MCF 10A (cell line): Measurements from ENCODE around the gene YLPM1. TPM values are rescaled to one million over a fixed set of nuclear protein-coding genes. Genes with fewer than 3 reads are reported as not detected.

ENCODE experiments used
- BruUV-seq: library from RNA; stranded (reverse); fragments of 400-500 nt; replicated peaks from 2 replicates; lab custom pipeline; 2021; lab: Mats Ljungman, UMichigan
- CTCF ChIA-PET: fragments of 300-600 bp; sonication (Branson Sonifier 250); formaldehyde crosslinking; extraction: SDS; loops from one replicate; lab custom pipeline; 2021; ENCODE audit warnings: antibody characterized with exemption, inconsistent platforms; lab: Yijun Ruan, JAX
- POLR2A ChIA-PET: fragments of 300-600, 350-650 bp; sonication (Branson Sonifier 250); formaldehyde crosslinking; extraction: SDS; loops from one replicate; lab custom pipeline; 2020; ENCODE audit warnings: antibody characterized with exemption, inconsistent platforms; lab: Yijun Ruan, JAX
- DNase-seq: peaks from one replicate; pipeline ENCODE4 v3.0.0-alpha.2; 2018; ENCODE audit not compliant: unreplicated experiment
- H3K27ac Mint-ChIP-seq: one replicate; pipeline ENCODE4 v1.8.0; 2022; ENCODE audit warnings: mild to moderate bottlenecking, low read depth, mixed read lengths; ENCODE audit not compliant: unreplicated experiment
- H3K27me3 Mint-ChIP-seq: one replicate; pipeline ENCODE4 v1.8.0; 2022; ENCODE audit warnings: mixed read lengths; ENCODE audit not compliant: insufficient read depth, unreplicated experiment
- H3K36me3 Mint-ChIP-seq: one replicate; pipeline ENCODE4 v1.8.0; 2022; ENCODE audit warnings: mild to moderate bottlenecking, moderate library complexity, mixed read lengths; ENCODE audit not compliant: insufficient read depth, unreplicated experiment
- H3K4me1 Mint-ChIP-seq: one replicate; pipeline ENCODE4 v1.8.0; 2022; ENCODE audit warnings: mixed read lengths; ENCODE audit not compliant: insufficient read depth, unreplicated experiment
- H3K4me3 Mint-ChIP-seq: one replicate; pipeline ENCODE4 v1.8.0; 2022; ENCODE audit warnings: mild to moderate bottlenecking, moderate library complexity, mixed read lengths; ENCODE audit not compliant: unreplicated experiment
- H3K9me3 Mint-ChIP-seq: one replicate; pipeline ENCODE4 v1.8.0; 2022; ENCODE audit warnings: mixed read lengths; ENCODE audit not compliant: unreplicated experiment
- intact Hi-C: fragments of 100-400 bp; cut with micrococcal nuclease; formaldehyde crosslinking; loops from 2 replicates; pipeline ENCODE4 v1.14.1; 2022
- total RNA-seq: library from RNA; stranded (reverse); gene quantifications from 2 replicates; pipeline ENCODE4 v1.2.3, GENCODE V29; 2022
- TF ChIP-seq, protein P1 (sequence below): fragments of 200-600 bp; IDR thresholded peaks from one replicate; pipeline ENCODE4 v1.8.0; 2022; ENCODE audit warnings: antibody characterized with exemption, mild to moderate bottlenecking; ENCODE audit not compliant: unreplicated experiment

Gene YLPM1
- total RNA-seq, 1 experiment from 2014 or later = 40.5 TPM

DNA sequence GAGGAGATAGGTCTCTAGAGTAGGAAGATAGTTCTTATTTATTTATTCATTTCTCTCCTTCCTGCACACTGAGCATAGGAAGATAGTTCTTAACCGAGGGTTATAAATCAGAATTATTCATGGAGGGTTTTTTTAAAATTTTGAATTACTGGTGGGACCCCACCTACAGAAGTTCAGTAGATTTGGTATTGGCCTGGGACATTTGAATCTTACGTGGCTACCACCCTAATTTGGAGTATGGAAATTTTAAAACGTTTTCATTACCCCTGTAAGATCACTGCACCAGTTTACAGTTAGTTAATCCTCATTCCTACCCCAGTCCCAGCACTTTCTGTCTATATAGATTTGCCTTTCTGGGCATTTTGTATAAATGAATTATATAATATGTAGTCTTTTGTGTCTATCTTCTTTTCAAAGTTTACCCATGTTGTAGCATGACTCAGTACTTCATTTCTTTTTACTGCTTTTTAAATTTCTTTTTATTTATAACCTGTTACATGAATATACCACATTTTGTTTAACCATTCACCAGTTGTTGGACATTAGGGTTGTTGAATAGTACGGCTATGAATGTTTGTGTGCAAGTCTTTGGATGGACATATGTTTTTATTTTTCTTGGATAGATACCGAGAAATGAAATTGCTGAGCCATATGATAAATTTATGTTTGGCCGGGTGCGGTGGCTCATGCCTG lies 44.9 kb downstream of the YLPM1 start:
- no peak for DNase-seq
- CTCF ChIA-PET = no interaction called here
- H3K27me3 Mint-ChIP-seq = no peaks in the 10 kb centered on the region
- no peak overlapping the region for H3K4me3 Mint-ChIP-seq
- no peaks in the 10 kb centered on the region for H3K9me3 Mint-ChIP-seq
- BruUV-seq = no TSS peak
- TF ChIP-seq, protein P1, sequence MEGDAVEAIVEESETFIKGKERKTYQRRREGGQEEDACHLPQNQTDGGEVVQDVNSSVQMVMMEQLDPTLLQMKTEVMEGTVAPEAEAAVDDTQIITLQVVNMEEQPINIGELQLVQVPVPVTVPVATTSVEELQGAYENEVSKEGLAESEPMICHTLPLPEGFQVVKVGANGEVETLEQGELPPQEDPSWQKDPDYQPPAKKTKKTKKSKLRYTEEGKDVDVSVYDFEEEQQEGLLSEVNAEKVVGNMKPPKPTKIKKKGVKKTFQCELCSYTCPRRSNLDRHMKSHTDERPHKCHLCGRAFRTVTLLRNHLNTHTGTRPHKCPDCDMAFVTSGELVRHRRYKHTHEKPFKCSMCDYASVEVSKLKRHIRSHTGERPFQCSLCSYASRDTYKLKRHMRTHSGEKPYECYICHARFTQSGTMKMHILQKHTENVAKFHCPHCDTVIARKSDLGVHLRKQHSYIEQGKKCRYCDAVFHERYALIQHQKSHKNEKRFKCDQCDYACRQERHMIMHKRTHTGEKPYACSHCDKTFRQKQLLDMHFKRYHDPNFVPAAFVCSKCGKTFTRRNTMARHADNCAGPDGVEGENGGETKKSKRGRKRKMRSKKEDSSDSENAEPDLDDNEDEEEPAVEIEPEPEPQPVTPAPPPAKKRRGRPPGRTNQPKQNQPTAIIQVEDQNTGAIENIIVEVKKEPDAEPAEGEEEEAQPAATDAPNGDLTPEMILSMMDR = no peak
- POLR2A ChIA-PET = interaction anchor here (0.6 kb wide), 1 partner anchor 73 kb away, joined by 4 read pairs; no protein-coding TSS in a partner anchor
- peaks cover 80% of the 10 kb centered on the region for H3K36me3 Mint-ChIP-seq
- no peak overlapping the region for H3K27ac Mint-ChIP-seq
- intact Hi-C loops = no loop called here
- no peaks in the 10 kb centered on the region for H3K4me1 Mint-ChIP-seq

DNA sequence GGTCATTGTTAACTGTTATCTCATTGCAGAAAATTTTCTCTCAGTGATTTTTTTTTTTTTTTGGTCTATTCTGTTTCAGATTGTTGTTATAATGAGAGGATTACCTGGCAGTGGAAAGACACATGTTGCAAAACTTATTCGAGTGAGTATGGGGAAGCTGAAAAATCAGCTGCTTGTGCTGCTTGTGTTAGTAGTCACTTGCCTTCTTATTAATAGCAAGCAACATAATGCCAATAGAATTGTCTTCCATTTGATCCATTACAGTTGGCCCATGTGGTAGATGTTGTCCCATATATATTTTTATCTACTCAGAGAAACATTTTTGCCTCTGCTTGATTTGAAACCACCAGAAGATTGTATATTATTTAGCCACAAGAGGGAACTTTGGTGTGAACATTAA lies 53.0 kb downstream of the YLPM1 start:
- Mint-ChIP-seq H3K4me1 (no peaks in the 10 kb centered on the region), H3K27me3 (no peaks in the 10 kb centered on the region), H3K4me3 (no peak overlapping the region), H3K9me3 (no peaks in the 10 kb centered on the region), H3K27ac (no peak overlapping the region), H3K36me3 (peaks cover 98% of the 10 kb centered on the region)
- no peak for DNase-seq
- ChIA-PET CTCF (interaction anchor here (1.0 to 1.1 kb wide), 2 partner anchors 13 to 14 kb away, joined by 3 read pairs; no protein-coding TSS in a partner anchor), POLR2A (no interaction called here)
- intact Hi-C loops = no loop called here
- BruUV-seq = no TSS peak
- TF ChIP-seq, protein P1 = no peak

DNA sequence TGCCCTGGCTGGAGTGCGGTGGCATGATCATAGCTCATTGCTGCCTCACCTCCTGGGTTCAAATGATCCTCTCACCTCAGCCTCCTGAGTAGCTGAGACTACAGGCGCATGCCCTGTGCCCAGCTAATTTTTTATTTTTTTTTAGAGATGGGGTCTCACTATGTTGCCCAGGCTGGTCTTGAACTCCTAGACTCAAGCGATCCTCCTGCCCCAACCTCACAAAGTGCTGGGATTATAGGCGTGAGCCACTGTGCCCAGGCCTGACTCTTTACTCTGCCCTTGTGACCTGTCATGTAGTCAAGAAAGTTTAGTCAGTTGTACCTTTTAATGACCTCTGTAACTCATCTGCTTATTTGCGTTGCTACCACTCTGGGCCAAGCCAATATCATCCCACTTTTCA lies 57.2 kb downstream of the YLPM1 start:
- TF ChIP-seq, protein P1 = no peak
- POLR2A ChIA-PET = interaction anchor here (0.7 kb wide), 1 partner anchor 832 kb away, joined by 3 read pairs; no protein-coding TSS in a partner anchor
- DNase-seq = no peak
- H3K27me3 Mint-ChIP-seq = no peaks in the 10 kb centered on the region
- BruUV-seq = no TSS peak
- CTCF ChIA-PET = interaction anchor here (1.5 kb wide), 1 partner anchor 9 kb away, joined by 4 read pairs; no protein-coding TSS in a partner anchor
- no peaks in the 10 kb centered on the region for H3K4me1 Mint-ChIP-seq
- intact Hi-C loops = no loop called here
- no peak overlapping the region for H3K4me3 Mint-ChIP-seq
- no peak overlapping the region for H3K27ac Mint-ChIP-seq
- H3K9me3 Mint-ChIP-seq = no peaks in the 10 kb centered on the region
- H3K36me3 Mint-ChIP-seq = peaks cover 66% of the 10 kb centered on the region

DNA sequence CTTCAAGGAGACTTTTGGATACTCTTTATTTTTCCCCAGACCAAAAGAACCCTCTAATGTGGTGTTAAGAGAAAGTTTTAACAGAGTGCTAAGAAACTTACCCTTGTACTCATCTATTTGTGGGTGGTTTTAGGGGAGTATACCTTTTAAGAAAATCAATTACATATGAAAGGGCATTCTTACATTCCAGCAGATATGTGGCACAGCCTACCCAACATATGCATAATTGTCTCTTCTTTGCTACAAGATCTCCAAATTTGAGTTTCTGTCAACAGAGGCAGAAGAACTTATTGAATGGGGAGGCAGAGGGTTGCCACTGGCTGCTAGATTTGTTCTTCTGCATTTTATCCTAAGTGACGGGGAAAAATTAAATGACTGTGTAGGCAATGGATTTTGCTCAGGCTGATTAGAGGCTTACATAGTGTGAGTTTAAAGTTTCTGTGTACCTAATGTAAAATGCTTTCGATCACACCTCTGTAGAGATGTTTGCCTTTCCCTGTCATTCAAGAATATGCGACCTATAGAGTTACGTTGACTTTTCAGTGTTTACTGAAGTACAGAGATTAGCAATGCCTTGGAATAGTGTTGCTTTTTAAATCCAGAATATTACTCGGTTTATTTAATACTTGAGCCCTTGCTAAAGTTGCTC lies 58.3 kb downstream of the YLPM1 start:
- TF ChIP-seq, protein P1 = no peak
- Mint-ChIP-seq H3K27ac (no peak overlapping the region), H3K4me3 (no peak overlapping the region), H3K27me3 (no peaks in the 10 kb centered on the region), H3K36me3 (peaks cover 56% of the 10 kb centered on the region), H3K9me3 (no peaks in the 10 kb centered on the region), H3K4me1 (no peaks in the 10 kb centered on the region)
- ChIA-PET POLR2A (interaction anchor here (0.6 kb wide), 1 partner anchor 28 kb away, joined by 3 read pairs; no protein-coding TSS in a partner anchor), CTCF (interaction anchor here (0.5 kb wide), 1 partner anchor 205 kb away, joined by 4 read pairs; no protein-coding TSS in a partner anchor)
- intact Hi-C loops = no loop called here
- DNase-seq = no peak
- BruUV-seq = no TSS peak
